Measurements from ENCODE around the gene RELL2.
A peak's percentile ranks its signal among the peaks of the same experiment; 100 is the strongest.

The RELL2 gene

GRCh38 chr5:141681295-141681694 lies 44.5 kb downstream of the RELL2 start:
- Histone ChIP-seq H3K79me2 (ENCODE audit: insufficient read depth, low read depth) (no peaks in the 10 kb centered on the region), H3K4me1 (ENCODE audit: low read depth, poor library complexity, severe bottlenecking) (no peaks in the 10 kb centered on the region), H3K9ac (no peak overlapping the region), H4K20me1 (ENCODE audit: insufficient read depth) (no peaks in the 10 kb centered on the region), H3K36me3 (ENCODE audit: insufficient read depth) (no peaks in the 10 kb centered on the region), H3K4me2 (peak overlapping the region; percentile 63; the same call in 1 of the 2 replicates), H3K27ac (no peak overlapping the region), H2AFZ (ENCODE audit: low read depth) (peak overlapping the region; percentile 52; the same call in 1 of the 2 replicates), H3K4me3 (IDR thresholded peaks at IDR 0.05; ENCODE audit: insufficient read depth, low read depth, low read length) (no peak overlapping the region), H3K27me3 (ENCODE audit: insufficient read depth, low read depth) (peaks cover 8% of the 10 kb centered on the region; the same call in 1 of the 2 replicates)
- TF ChIP-seq, protein P1, sequence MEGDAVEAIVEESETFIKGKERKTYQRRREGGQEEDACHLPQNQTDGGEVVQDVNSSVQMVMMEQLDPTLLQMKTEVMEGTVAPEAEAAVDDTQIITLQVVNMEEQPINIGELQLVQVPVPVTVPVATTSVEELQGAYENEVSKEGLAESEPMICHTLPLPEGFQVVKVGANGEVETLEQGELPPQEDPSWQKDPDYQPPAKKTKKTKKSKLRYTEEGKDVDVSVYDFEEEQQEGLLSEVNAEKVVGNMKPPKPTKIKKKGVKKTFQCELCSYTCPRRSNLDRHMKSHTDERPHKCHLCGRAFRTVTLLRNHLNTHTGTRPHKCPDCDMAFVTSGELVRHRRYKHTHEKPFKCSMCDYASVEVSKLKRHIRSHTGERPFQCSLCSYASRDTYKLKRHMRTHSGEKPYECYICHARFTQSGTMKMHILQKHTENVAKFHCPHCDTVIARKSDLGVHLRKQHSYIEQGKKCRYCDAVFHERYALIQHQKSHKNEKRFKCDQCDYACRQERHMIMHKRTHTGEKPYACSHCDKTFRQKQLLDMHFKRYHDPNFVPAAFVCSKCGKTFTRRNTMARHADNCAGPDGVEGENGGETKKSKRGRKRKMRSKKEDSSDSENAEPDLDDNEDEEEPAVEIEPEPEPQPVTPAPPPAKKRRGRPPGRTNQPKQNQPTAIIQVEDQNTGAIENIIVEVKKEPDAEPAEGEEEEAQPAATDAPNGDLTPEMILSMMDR (conservative IDR thresholded peaks at IDR 0.05; ENCODE audit: low read depth, low read length): no peak

DNA sequence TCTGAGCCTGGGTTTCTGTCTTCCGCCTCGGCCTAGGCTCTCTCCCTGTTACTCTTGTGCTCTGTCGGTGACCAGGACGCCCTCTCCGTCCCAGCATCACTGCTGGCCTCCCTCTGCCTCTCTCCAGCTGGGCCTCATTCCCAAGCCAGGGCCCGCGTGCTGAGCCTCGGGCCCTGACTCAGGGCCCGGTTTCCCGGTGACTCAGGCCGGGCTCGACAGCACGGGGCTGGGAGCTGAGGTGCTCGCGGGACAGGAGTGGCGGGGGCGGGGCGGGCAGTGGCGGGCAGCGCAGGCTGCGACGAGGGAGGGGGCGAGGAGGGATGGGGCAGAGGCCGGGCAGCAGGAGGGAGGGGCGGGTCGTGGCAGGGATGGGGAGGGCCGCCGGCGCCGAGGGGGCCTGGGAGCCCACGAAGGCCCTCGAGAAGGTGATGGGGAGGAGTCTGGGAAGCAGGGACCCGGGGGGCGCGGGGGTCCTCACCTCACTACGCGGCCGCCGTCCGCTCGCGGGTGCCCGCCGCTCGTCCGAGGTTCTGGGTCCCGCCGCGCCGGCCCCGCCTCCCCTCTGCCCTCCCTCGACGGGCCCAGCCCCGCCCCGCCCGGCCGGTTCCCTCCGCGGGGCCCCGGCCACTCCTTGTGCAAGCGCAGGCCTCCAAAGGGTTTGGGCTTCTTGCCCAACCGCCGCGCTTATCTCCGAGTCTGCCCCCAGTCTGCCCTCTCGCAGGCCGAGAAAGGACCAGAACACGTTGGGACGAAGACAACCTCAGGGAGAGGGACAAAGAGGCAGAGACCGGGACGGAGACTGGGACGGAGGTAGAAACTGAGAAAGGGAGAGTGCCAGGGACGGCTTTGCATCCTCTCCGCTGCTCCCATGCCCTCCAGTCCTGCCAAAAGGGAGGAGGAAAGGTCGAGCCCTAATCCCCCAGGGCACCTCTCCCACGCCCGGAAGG lies 45.2 kb downstream of the RELL2 start, which contains the start of gene ARAP3:
Gene ARAP3 (minus strand): TSS at position 536 of the 947 bp plus-strand sequence. CDS start 1,744 bp downstream, outside the sequence.
- no peaks in the 10 kb centered on the region for H3K4me1 ChIP-seq (ENCODE audit: low read depth, poor library complexity, severe bottlenecking)
- H3K4me2 ChIP-seq: peak within 1 kb of the TSS; percentile 63
- no peak within 1 kb of the TSS for H3K4me3 ChIP-seq (IDR thresholded peaks at IDR 0.05; ENCODE audit: insufficient read depth, low read depth, low read length)
- no peak within 1 kb of the TSS for H3K27ac ChIP-seq
- no peak within 1 kb of the TSS for H3K9ac ChIP-seq
- peak within 1 kb of the TSS; percentile 52 for H2AFZ ChIP-seq (ENCODE audit: low read depth)
- no peaks in the 10 kb centered on the region for H4K20me1 ChIP-seq (ENCODE audit: insufficient read depth)
- H3K27me3 ChIP-seq (ENCODE audit: insufficient read depth, low read depth): peaks cover 8% of the 10 kb centered on the region; the same call in 1 of the 2 replicates
- H3K36me3 ChIP-seq (ENCODE audit: insufficient read depth): no peaks in the 10 kb centered on the region
- H3K79me2 ChIP-seq (ENCODE audit: insufficient read depth, low read depth): no peaks in the 10 kb centered on the region
- TF ChIP-seq, protein P1 (conservative IDR thresholded peaks at IDR 0.05; ENCODE audit: low read depth, low read length): no peak

DNA sequence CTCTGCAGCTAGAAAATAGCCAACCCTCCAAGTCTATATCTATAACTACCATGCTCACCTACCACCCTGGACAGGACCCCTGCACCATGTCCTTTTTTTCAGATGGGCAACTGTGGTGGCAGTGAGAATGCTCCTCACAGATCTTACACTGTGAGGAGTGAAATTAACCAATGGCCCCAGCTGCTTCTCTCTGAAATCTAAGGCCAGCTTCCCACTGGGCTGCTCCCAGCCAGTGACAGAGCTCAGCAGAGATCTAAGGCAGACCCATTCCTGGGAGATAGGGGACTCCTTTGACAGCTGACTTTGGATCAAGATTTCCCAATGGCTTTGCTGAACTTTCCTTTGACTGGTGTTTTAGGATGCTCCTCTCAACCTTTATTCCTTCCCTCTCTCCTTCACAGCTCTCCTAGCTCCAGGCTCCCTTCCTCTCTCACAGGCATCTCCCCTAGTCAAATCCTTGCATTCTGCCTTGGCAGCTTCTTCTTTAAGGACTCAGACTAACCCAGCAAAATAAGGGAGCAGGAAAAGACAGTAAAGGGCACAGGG lies 46.9 kb downstream of the RELL2 start:
- Histone ChIP-seq H3K4me3 (IDR thresholded peaks at IDR 0.05; ENCODE audit: insufficient read depth, low read depth, low read length) (no peak overlapping the region), H3K36me3 (ENCODE audit: insufficient read depth) (no peaks in the 10 kb centered on the region), H3K27ac (no peak overlapping the region), H3K4me1 (ENCODE audit: low read depth, poor library complexity, severe bottlenecking) (no peaks in the 10 kb centered on the region), H2AFZ (ENCODE audit: low read depth) (no peak overlapping the region), H3K79me2 (ENCODE audit: insufficient read depth, low read depth) (no peaks in the 10 kb centered on the region), H4K20me1 (ENCODE audit: insufficient read depth) (no peaks in the 10 kb centered on the region), H3K9ac (no peak overlapping the region), H3K27me3 (ENCODE audit: insufficient read depth, low read depth) (peaks cover 8% of the 10 kb centered on the region; the same call in 1 of the 2 replicates), H3K4me2 (no peak overlapping the region)
- TF ChIP-seq, protein P1 (conservative IDR thresholded peaks at IDR 0.05; ENCODE audit: low read depth, low read length): no peak

DNA sequence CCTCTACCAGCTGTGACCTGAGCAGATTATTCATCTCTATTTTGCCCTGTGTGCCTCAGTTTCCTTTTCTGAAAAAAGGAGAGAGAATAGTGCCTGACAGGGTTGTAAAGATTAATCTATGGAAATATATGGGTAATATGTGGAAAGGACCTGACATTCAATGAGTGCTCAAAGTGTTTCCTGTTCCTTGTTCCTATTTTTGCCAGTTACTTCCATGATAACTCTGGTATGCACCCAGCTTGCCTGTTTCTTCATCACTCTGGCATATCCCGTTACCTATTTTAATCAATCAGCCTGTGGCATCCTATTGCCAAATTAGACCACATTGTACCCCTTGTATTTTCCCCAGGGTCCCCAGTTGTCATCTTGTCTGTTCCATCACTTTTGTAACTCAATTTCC lies 48.8 kb downstream of the RELL2 start:
- H2AFZ ChIP-seq (ENCODE audit: low read depth): no peak overlapping the region
- no peak overlapping the region for H3K4me3 ChIP-seq (IDR thresholded peaks at IDR 0.05; ENCODE audit: insufficient read depth, low read depth, low read length)
- peaks cover 8% of the 10 kb centered on the region; the same call in 1 of the 2 replicates for H3K27me3 ChIP-seq (ENCODE audit: insufficient read depth, low read depth)
- H3K79me2 ChIP-seq (ENCODE audit: insufficient read depth, low read depth): no peaks in the 10 kb centered on the region
- TF ChIP-seq, protein P1 (conservative IDR thresholded peaks at IDR 0.05; ENCODE audit: low read depth, low read length): no peak
- H3K27ac ChIP-seq: no peak overlapping the region
- no peaks in the 10 kb centered on the region for H3K36me3 ChIP-seq (ENCODE audit: insufficient read depth)
- H3K4me1 ChIP-seq (ENCODE audit: low read depth, poor library complexity, severe bottlenecking): no peaks in the 10 kb centered on the region
- H3K4me2 ChIP-seq: no peak overlapping the region
- no peak overlapping the region for H3K9ac ChIP-seq
- no peaks in the 10 kb centered on the region for H4K20me1 ChIP-seq (ENCODE audit: insufficient read depth)

Data from KMS-11 (cell line).